H54 (cell line): Measurements from ENCODE around the gene OSM.

Source experiments
- DNase-seq: peaks from one replicate; pipeline ENCODE4 v3.0.0; 2011; ENCODE audit warnings: low spot score, mixed read lengths; ENCODE audit not compliant: insufficient read length
- FAIRE-seq: peaks from 3 replicates; lab custom pipeline; 2011; peaks lifted over from hg19 to GRCh38; lab: Jason Lieb, UNC
- POLR2A ChIP-seq: IDR thresholded peaks from 2 replicates; pipeline ENCODE4 v1.6.1; 2011; ENCODE audit warnings: low read depth, mild to moderate bottlenecking, low read length

The OSM gene

GRCh38 chr22:30233582-30233981 is 33.1 kb downstream of the OSM start:
- FAIRE-seq (no peak), DNase-seq (no peak)
- TF ChIP-seq POLR2A, result no peak

GRCh38 chr22:30232716-30233218 is 33.9 kb downstream of the OSM start:
- FAIRE-seq, result no peak
- no peak for TF ChIP-seq POLR2A
- no peak for DNase-seq

GRCh38 chr22:30230787-30231461 is 35.7 kb downstream of the OSM start:
- DNase-seq (no peak), FAIRE-seq (no peak)
- no peak for TF ChIP-seq POLR2A

- no peak for DNase-seq
- FAIRE-seq, result no peak
- no peak for TF ChIP-seq POLR2A
These were observed 36.3 kb downstream of the OSM start for GRCh38 chr22:30230330-30230729.

DNA sequence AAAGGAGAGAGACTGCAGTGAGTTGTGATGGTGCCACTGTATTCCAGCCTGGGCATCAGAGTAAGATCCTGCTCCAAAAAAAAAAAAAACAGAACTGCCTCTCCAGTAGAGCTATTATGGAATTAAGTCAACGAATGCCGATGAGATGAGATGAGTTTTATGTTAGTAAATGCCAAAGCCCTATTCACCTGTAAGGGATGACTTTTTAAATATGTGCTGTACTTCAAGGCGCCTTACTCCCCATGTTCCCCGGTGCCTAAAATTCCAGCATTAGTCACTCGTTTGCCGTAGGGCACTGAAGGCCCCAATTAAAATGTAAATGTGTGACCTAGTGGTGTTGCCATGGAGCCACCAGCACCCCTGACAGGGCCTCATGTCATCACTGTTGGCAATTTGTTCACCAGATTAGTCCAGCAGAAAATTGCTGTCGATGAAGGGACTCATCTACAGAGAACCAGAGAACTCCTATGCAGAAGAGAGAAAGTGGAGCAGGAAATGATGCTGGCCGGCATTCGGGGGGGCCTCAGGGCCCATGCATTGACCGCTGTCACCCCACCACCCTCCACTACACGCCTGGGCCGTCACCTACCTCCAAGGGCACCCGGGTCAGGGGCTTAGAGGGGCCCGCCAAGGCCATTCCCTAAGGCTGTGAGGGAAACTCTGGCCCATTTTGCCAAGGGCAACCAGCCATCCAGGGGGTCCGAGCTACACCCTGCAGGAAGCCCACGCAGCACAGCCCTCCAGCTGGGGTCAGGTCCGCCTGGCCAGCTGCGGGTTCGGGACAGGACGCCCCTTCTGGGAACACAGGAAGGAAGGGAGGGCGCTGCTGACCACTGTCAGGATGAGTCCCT is 37.9 kb downstream of the OSM start:
- FAIRE-seq, result peak; percentile 45
- peak; percentile 49 for DNase-seq
- no peak for TF ChIP-seq POLR2A

GRCh38 chr22:30227438-30228228 is 39.0 kb downstream of the OSM start:
- no peak for DNase-seq
- TF ChIP-seq POLR2A, result no peak
- FAIRE-seq, result no peak

- no peak for FAIRE-seq
- no peak for DNase-seq
- no peak for TF ChIP-seq POLR2A
These were observed 40.3 kb downstream of the OSM start for GRCh38 chr22:30226192-30226832.

DNA sequence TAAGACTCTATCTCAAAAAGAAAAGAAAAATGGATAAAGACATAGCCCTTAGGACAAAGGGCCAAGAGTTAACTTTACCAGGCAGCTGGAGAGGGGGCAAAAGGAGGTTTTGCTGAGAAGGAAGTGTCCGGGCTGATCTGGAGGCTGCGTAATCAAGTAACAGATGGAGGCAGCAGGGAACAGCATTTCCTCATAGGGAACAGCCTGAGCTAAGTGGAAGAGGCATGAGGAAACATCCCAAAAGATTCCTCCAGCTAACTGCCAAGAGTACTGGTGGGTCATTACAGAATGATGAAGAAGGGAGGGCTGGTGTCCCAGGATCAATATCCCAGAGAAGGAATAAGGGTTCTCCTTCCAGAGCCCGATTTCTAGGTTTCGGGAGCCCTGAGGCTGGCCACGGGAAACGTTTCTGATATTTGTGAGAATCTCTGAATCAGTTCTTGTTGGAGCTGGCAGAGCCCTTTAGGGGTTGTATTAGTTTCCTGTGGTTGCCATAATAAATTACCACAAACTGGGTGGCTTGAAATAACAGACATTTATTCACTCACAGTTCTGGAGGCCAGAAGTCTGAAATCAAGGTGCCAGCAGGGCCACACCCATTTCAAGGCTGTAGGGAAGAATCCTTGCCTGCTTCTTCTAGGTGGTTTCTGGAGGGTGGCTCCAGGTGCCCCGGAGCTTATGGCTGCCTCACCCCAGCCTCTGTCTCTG is 41.3 kb downstream of the OSM start:
- no peak for FAIRE-seq
- no peak for DNase-seq
- no peak for TF ChIP-seq POLR2A

GRCh38 chr22:30224161-30224857 is 42.3 kb downstream of the OSM start:
- FAIRE-seq (no peak), DNase-seq (no peak)
- TF ChIP-seq POLR2A, result no peak

DNA sequence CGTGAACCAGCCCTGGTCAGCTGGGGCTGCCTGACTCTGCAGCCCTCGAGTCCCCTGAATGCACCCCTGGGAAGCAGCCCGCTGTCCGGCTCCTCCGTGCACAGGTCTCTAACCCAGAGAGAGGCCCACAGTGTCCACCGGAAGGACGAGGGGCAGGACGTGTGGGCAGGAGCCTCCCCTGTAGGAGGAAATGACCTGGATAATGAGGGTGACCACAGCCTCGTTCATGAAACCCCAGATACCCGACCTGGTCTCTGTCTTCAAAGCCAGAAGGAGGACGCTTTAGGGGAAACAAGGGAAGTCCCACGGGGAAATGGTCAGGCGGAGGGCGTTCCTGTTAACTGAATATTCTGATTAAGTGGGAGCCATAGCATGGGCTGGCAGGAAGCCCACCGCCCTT is 43.3 kb downstream of the OSM start:
- no peak for DNase-seq
- no peak for FAIRE-seq
- TF ChIP-seq POLR2A, result no peak

DNA sequence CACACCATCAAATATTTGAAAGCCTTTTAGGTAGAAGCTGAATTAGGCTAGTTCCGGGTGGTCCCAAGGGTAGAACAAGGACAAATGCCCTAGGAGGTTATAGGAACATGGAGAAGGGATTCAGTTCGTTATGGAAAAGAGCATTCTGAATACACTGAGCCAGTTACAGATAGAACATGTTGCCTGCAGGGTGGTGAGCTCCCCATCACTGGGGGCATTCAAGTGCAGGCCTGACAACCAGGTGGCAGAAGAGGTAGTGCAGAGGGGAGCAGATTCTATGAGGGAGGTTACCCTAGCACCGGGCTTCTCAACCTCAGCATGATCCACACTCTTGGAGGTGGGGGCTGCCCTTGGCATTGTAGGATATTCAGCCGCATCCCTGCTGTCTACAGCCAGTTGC is 44.3 kb downstream of the OSM start:
- TF ChIP-seq POLR2A, result no peak
- DNase-seq (no peak), FAIRE-seq (no peak)
